Measurements from ENCODE around the gene SCGB2B2. TPM values are rescaled to one million over a fixed set of nuclear protein-coding genes. Genes with fewer than 3 reads are reported as not detected.

Gene SCGB2B2
- polyA plus RNA-seq, 1 experiment = not detected

- no peak overlapping the region for H3K4me3 ChIP-seq (ENCODE audit: low read depth, low read length)
- CTCF ChIA-PET = interaction anchor here (0.6 to 2.8 kb wide), 3 partner anchors 19 to 51 kb away, joined by 5 to 12 read pairs (median 7); no protein-coding TSS in a partner anchor
- DNase-seq (ENCODE audit: low read depth) = no peak
- no peaks in the 10 kb centered on the region for H3K27me3 ChIP-seq (ENCODE audit: control insufficient read depth, insufficient read depth, low read length)
- H3K36me3 ChIP-seq (ENCODE audit: control insufficient read depth, insufficient read depth, low read length) = no peaks in the 10 kb centered on the region
- POLR2A ChIA-PET = no interaction called here
- TF ChIP-seq CTCF (IDR thresholded peaks at IDR 0.05; ENCODE audit: insufficient read depth, low read depth, low read length) = no peak
Observed at GRCh38 chr19:34661357-34661756, 15.6 kb downstream of the SCGB2B2 start.

GRCh38 chr19:34655651-34656050, 21.3 kb downstream of the SCGB2B2 start:
- DNase-seq (ENCODE audit: low read depth) = no peak
- no peak for TF ChIP-seq CTCF (IDR thresholded peaks at IDR 0.05; ENCODE audit: insufficient read depth, low read depth, low read length)
- CTCF ChIA-PET = no interaction called here
- Histone ChIP-seq H3K36me3 (ENCODE audit: control insufficient read depth, insufficient read depth, low read length) (no peaks in the 10 kb centered on the region), H3K27me3 (ENCODE audit: control insufficient read depth, insufficient read depth, low read length) (no peaks in the 10 kb centered on the region), H3K4me3 (ENCODE audit: low read depth, low read length) (no peak overlapping the region)
- POLR2A ChIA-PET = no interaction called here

GRCh38 chr19:34654796-34655195, 22.2 kb downstream of the SCGB2B2 start:
- ChIA-PET CTCF (interaction anchor here (1.6 kb wide), 1 partner anchor 9 kb away, joined by 3 read pairs; no protein-coding TSS in a partner anchor), POLR2A (no interaction called here)
- Histone ChIP-seq H3K36me3 (ENCODE audit: control insufficient read depth, insufficient read depth, low read length) (no peaks in the 10 kb centered on the region), H3K4me3 (ENCODE audit: low read depth, low read length) (no peak overlapping the region), H3K27me3 (ENCODE audit: control insufficient read depth, insufficient read depth, low read length) (no peaks in the 10 kb centered on the region)
- no peak for DNase-seq (ENCODE audit: low read depth)
- TF ChIP-seq CTCF (IDR thresholded peaks at IDR 0.05; ENCODE audit: insufficient read depth, low read depth, low read length) = no peak

GRCh38 chr19:34651747-34652146, 25.2 kb downstream of the SCGB2B2 start:
- H3K27me3 ChIP-seq (ENCODE audit: control insufficient read depth, insufficient read depth, low read length) = no peaks in the 10 kb centered on the region
- CTCF ChIA-PET = interaction anchor here (1.0 to 3.1 kb wide), 3 partner anchors 12 to 61 kb away, joined by 3 to 11 read pairs (median 6); no protein-coding TSS in a partner anchor
- no peak for TF ChIP-seq CTCF (IDR thresholded peaks at IDR 0.05; ENCODE audit: insufficient read depth, low read depth, low read length)
- DNase-seq (ENCODE audit: low read depth) = no peak
- H3K4me3 ChIP-seq (ENCODE audit: low read depth, low read length) = no peak overlapping the region
- POLR2A ChIA-PET = no interaction called here
- H3K36me3 ChIP-seq (ENCODE audit: control insufficient read depth, insufficient read depth, low read length) = no peaks in the 10 kb centered on the region

- POLR2A ChIA-PET = no interaction called here
- Histone ChIP-seq H3K36me3 (ENCODE audit: control insufficient read depth, insufficient read depth, low read length) (no peaks in the 10 kb centered on the region), H3K27me3 (ENCODE audit: control insufficient read depth, insufficient read depth, low read length) (no peaks in the 10 kb centered on the region), H3K4me3 (ENCODE audit: low read depth, low read length) (no peak overlapping the region)
- CTCF ChIA-PET = interaction anchor here (2.3 kb wide), 1 partner anchor 10 kb away, joined by 11 read pairs; no protein-coding TSS in a partner anchor
- no peak for TF ChIP-seq CTCF (IDR thresholded peaks at IDR 0.05; ENCODE audit: insufficient read depth, low read depth, low read length)
- DNase-seq (ENCODE audit: low read depth) = no peak
Observed at GRCh38 chr19:34649886-34650543, 26.9 kb downstream of the SCGB2B2 start.

All from BJ (cell line).